ENCODE results near the gene FGD4. TPM values are rescaled to one million over a fixed set of nuclear protein-coding genes. Genes with fewer than 3 reads are reported as not detected.

FGD4 gene
- total RNA-seq, 1 donor = 17.3 TPM

GRCh38 chr12:32457251-32458025 is 58.1 kb downstream of the FGD4 start:
- no peaks in the 10 kb centered on the region for H3K9me3 ChIP-seq (ENCODE audit: low read depth, low read length)

GRCh38 chr12:32460638-32461037 is 61.3 kb downstream of the FGD4 start:
- Histone ChIP-seq H3K9me3 (ENCODE audit: low read depth, low read length) (no peaks in the 10 kb centered on the region), H3K27me3 (ENCODE audit: insufficient read depth, low read length) (no peaks in the 10 kb centered on the region), H3K4me1 (ENCODE audit: insufficient read depth, low read length) (peaks cover 3% of the 10 kb centered on the region), H3K4me3 (ENCODE audit: low read length) (no peak overlapping the region)

More at GRCh38 chr12:32457251-32458025, 58.1 kb downstream of the FGD4 start:
- Histone ChIP-seq H3K4me1 (ENCODE audit: insufficient read depth, low read length) (peaks cover 3% of the 10 kb centered on the region), H3K4me3 (ENCODE audit: low read length) (no peak overlapping the region), H3K27me3 (ENCODE audit: insufficient read depth, low read length) (no peaks in the 10 kb centered on the region)

GRCh38 chr12:32462908-32463307 is 63.5 kb downstream of the FGD4 start:
- Histone ChIP-seq H3K27me3 (ENCODE audit: insufficient read depth, low read length) (no peaks in the 10 kb centered on the region), H3K9me3 (ENCODE audit: low read depth, low read length) (no peaks in the 10 kb centered on the region), H3K4me3 (ENCODE audit: low read length) (no peak overlapping the region), H3K4me1 (ENCODE audit: insufficient read depth, low read length) (peaks cover 1% of the 10 kb centered on the region)

DNA sequence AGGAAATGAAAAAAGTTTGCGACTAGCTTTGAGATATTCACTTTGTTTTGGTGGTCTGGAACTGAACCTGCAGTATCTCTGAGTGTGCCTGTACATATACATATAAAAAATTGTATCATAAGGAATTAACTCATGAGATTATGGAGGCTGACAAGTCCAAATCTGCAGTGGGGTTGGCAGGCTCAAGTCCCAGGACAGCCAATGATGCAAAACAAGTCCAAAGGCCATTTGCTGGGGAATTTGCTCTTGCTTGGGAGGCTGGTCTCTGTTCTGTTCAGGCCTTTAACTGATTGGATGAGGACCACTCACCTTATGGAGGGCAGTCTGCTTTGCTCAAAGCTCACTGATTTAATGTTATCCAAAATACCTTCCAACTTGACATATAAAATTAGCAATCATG is 66.8 kb downstream of the FGD4 start:
- Histone ChIP-seq H3K27me3 (ENCODE audit: insufficient read depth, low read length) (no peaks in the 10 kb centered on the region), H3K9me3 (ENCODE audit: low read depth, low read length) (no peaks in the 10 kb centered on the region), H3K4me3 (ENCODE audit: low read length) (no peak overlapping the region), H3K4me1 (ENCODE audit: insufficient read depth, low read length) (peaks cover 8% of the 10 kb centered on the region)

GRCh38 chr12:32466986-32467711 is 67.8 kb downstream of the FGD4 start:
- Histone ChIP-seq H3K4me3 (ENCODE audit: low read length) (no peak overlapping the region), H3K4me1 (ENCODE audit: insufficient read depth, low read length) (peaks cover 8% of the 10 kb centered on the region), H3K27me3 (ENCODE audit: insufficient read depth, low read length) (no peaks in the 10 kb centered on the region), H3K9me3 (ENCODE audit: low read depth, low read length) (no peaks in the 10 kb centered on the region)

DNA sequence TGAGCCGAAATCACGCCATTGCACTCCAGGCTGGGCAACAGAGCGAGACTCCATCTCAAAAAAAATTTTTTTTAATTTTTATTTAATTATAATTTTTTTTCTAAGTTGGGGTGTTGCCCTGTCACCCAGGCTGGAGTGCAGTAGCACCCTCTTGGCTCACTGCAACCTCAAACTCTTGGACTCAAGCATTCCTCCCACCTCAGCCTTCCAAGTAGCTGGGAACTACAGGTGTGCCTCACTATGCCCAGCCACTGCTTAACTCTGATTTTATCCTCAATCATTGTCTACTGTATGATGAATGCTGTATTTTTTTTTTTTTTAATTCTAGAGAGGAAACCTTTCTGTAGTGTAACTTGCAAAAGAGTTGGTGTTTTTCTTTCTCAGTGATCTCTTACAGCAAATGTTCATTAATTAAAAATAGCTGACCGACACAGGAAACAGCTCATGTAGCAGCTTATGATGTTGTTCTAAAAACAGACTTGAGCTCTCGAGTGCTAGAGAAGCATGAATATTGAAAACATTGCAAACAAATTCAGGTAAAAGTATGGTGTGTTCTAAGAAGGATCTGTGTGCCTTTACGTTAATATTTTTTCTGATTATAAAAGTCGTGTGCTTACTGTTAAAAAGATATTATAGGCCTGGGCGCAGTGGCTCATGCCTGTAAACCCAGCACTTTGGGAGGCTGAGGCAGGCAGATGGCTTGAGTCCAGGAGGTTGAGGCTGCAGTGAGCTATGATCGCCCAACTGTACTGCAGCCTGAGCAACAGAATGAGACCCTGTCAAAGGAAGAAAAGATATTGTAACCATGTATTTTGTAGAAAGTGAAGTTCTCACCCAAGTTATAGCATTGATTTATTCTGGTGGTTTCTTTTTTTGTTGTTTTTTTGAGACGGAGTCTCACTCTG is 68.9 kb downstream of the FGD4 start:
- H3K9me3 ChIP-seq (ENCODE audit: low read depth, low read length) = no peaks in the 10 kb centered on the region
- peaks cover 8% of the 10 kb centered on the region for H3K4me1 ChIP-seq (ENCODE audit: insufficient read depth, low read length)
- H3K27me3 ChIP-seq (ENCODE audit: insufficient read depth, low read length) = no peaks in the 10 kb centered on the region
- H3K4me3 ChIP-seq (ENCODE audit: low read length) = no peak overlapping the region

DNA sequence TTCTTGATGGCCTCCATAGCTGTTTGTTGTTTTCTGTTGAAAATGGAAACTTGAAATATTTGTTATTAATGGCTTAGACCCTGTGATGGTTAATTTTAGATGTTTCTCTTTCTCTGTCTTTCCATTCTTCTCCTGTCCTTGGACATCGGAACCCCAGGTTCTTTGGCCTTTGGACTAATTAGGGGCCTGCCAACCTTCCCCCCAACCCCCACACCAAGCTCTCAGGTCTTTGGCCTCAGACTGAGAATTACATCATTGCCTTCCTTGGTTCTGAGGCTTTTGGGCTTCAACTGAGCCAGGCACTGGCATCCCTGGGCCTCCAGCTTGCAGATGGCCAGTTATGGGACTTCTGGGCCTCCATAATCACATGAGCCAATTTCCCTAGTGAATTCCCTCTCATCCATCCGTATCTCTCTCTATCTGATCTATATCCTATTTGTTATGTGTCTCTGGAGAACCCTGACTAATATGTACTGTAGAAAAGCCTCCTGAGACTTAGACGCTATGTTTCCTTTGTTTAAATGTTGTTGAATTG is 71.6 kb downstream of the FGD4 start:
- Histone ChIP-seq H3K9me3 (ENCODE audit: low read depth, low read length) (no peaks in the 10 kb centered on the region), H3K4me1 (ENCODE audit: insufficient read depth, low read length) (peaks cover 15% of the 10 kb centered on the region), H3K27me3 (ENCODE audit: insufficient read depth, low read length) (no peaks in the 10 kb centered on the region), H3K4me3 (ENCODE audit: low read length) (no peak overlapping the region)

DNA sequence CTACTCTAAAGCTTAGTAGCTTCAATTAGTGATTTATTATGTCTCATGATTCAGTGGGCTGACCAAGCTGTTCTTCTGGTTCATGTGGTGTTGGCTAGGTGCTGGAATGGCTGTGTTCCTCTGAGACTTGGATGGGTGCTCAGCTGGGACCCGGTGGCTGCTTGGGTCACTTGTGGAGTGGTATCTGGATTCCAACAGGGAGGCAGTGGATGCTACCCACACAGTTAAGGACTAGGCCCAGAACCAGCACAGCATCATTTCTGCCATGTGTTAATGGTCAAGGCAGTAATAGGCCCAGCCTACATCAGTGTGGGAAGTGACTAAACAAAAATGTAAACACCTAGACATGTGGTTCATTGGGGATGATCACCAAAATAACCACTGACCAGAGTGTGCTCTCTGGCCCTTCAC is 72.2 kb downstream of the FGD4 start:
- no peaks in the 10 kb centered on the region for H3K27me3 ChIP-seq (ENCODE audit: insufficient read depth, low read length)
- H3K4me3 ChIP-seq (ENCODE audit: low read length) = no peak overlapping the region
- peaks cover 21% of the 10 kb centered on the region for H3K4me1 ChIP-seq (ENCODE audit: insufficient read depth, low read length)

DNA sequence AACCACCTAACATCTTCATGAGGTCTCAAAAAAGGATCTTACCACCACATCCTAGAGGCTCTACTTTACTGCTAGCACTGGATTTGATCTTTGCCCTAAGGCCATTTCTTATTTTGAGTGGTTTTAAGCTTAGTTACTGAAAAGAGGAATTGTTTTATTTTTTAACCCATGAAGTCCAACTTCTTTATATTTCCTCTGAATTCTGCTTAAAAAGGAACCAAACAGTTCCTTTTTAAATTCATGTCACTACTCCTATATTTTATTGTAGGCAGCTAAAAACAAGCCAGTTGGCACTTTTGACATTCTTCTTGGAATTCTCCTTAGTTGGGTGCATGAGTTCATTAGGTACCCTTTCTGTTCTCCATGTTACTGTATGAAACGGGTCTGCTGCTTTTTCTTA is 76.4 kb downstream of the FGD4 start:
- peaks cover 31% of the 10 kb centered on the region for H3K4me1 ChIP-seq (ENCODE audit: insufficient read depth, low read length)
- no peak overlapping the region for H3K4me3 ChIP-seq (ENCODE audit: low read length)
- no peaks in the 10 kb centered on the region for H3K27me3 ChIP-seq (ENCODE audit: insufficient read depth, low read length)
- H3K9me3 ChIP-seq (ENCODE audit: low read depth, low read length) = no peaks in the 10 kb centered on the region

More for the DNA sequence above, 72.2 kb downstream of the FGD4 start:
- no peaks in the 10 kb centered on the region for H3K9me3 ChIP-seq (ENCODE audit: low read depth, low read length)

DNA sequence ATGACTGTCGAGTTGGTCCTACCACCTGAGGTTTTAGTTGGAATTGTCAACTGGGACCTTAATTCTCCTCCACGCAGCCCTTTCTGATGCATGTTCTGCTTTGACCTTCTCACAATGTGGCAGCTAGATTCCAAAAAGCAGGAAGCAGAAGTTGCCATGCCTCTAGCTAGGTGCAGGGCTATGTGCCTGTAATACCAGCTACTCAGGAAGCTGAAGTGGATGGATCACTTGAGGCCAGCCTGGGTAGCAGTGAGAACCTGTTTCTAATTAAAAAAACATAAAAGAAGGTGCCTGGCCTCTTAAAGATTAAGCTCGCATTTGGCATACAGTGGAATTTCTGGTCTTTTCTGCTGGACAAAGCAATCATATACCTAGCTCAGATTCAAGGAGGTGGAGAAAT is 77.1 kb downstream of the FGD4 start:
- no peak overlapping the region for H3K4me3 ChIP-seq (ENCODE audit: low read length)
- H3K4me1 ChIP-seq (ENCODE audit: insufficient read depth, low read length) = peaks cover 38% of the 10 kb centered on the region
- H3K27me3 ChIP-seq (ENCODE audit: insufficient read depth, low read length) = no peaks in the 10 kb centered on the region
- H3K9me3 ChIP-seq (ENCODE audit: low read depth, low read length) = no peaks in the 10 kb centered on the region

DNA sequence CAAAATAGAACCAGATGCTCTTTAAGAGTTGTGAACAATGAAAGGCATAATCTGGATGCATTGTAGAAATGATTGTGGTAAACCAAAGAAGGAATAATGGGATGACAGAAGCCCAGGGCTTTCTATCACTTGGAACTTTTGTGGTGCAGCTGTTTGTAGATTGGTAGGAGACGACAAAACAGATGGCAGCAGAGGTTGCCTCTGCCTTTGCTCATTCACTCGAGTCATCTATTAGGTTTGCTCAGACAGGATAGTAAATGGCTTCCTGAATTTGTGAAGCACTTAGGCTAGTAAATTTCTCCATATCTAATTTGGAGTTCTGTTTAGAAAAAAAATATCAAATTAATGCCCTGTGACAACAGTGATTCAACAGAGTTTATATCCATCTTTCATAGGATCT is 78.4 kb downstream of the FGD4 start:
- Histone ChIP-seq H3K27me3 (ENCODE audit: insufficient read depth, low read length) (no peaks in the 10 kb centered on the region), H3K9me3 (ENCODE audit: low read depth, low read length) (no peaks in the 10 kb centered on the region), H3K4me1 (ENCODE audit: insufficient read depth, low read length) (peaks cover 42% of the 10 kb centered on the region), H3K4me3 (ENCODE audit: low read length) (no peak overlapping the region)

- no peak overlapping the region for H3K4me3 ChIP-seq (ENCODE audit: low read length)
- H3K27me3 ChIP-seq (ENCODE audit: insufficient read depth, low read length) = no peaks in the 10 kb centered on the region
- no peaks in the 10 kb centered on the region for H3K9me3 ChIP-seq (ENCODE audit: low read depth, low read length)
- H3K4me1 ChIP-seq (ENCODE audit: insufficient read depth, low read length) = peaks cover 44% of the 10 kb centered on the region
Measured at GRCh38 chr12:32478166-32478565, 78.8 kb downstream of the FGD4 start.

DNA sequence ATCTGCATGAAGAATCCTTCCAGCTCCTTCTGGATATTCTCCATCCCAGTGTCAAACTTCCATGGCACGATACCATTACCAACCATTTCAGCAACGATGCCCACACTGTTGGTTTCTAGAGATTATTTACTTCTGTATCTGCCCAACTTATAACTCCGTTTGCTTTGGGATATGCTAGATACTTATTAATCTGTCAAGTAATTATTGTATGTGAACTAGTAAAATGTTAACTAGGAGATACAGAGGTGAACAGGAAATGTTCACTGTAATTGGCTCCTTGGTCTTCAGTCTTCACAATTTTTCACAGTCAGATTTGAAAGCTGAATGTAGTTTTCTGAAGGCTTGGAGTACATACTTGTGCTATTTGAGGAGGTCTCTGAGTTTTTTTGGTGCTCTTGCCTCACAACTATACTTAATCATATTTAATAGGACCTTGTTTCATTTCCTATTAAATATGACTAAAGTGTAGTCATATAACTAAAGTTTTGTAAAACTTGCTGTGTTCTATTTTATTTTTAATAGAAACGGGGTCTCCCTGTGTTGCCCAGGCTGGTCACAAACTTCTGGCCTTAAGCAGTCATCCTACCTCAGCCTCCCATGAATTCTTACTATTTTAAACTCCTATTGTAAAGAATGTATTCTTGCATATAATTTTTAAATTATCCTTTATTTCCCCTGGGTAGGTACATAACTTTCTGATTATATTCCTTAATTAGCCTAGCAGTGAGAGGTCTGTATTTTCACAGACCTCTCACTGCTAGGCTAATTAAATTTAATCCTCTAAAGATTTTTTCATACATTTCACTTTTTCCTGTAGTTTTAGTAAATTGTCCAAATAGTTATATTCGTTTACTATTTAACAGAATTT is 79.7 kb downstream of the FGD4 start:
- H3K27me3 ChIP-seq (ENCODE audit: insufficient read depth, low read length) = no peaks in the 10 kb centered on the region
- H3K4me3 ChIP-seq (ENCODE audit: low read length) = no peak overlapping the region
- no peaks in the 10 kb centered on the region for H3K9me3 ChIP-seq (ENCODE audit: low read depth, low read length)
- H3K4me1 ChIP-seq (ENCODE audit: insufficient read depth, low read length) = peaks cover 53% of the 10 kb centered on the region

- no peaks in the 10 kb centered on the region for H3K9me3 ChIP-seq (ENCODE audit: low read depth, low read length)
- H3K4me1 ChIP-seq (ENCODE audit: insufficient read depth, low read length) = peaks cover 48% of the 10 kb centered on the region
- no peaks in the 10 kb centered on the region for H3K27me3 ChIP-seq (ENCODE audit: insufficient read depth, low read length)
- H3K4me3 ChIP-seq (ENCODE audit: low read length) = no peak overlapping the region
Measured at GRCh38 chr12:32482226-32482625, 82.9 kb downstream of the FGD4 start.
